Stimulated activated naive CD8-positive, alpha-beta T cell treated with anti-CD3 and anti-CD28 coated beads, Interleukin-15, Interleukin-2, amounts not matched to agents 100 U/mL and 50 U/mL, for 24 hours (primary cell): Measurements from ENCODE around the gene BRME1.
"Not testable (repeated sequence)": the region's sequence is repeated elsewhere in the genome, so short reads cannot be mapped to it uniquely, and the experiment has no call there.

Source experiments
- ATAC-seq: fragments of 150-1000 bp; cut with Tn5 transposase; one replicate; pipeline ENCODE4 v1.10.0; 2021
- DNase-seq: peaks from one replicate; pipeline ENCODE4 v3.0.0; 2021

The BRME1 gene

GRCh38 chr19:13865571-13866462, 40.1 kb downstream of the BRME1 start:
- ATAC-seq (no peak), DNase-seq (peak; percentile 46)

- DNase-seq = peak; percentile 30
These were observed 41.0 kb downstream of the BRME1 start for GRCh38 chr19:13864667-13865570.

DNA sequence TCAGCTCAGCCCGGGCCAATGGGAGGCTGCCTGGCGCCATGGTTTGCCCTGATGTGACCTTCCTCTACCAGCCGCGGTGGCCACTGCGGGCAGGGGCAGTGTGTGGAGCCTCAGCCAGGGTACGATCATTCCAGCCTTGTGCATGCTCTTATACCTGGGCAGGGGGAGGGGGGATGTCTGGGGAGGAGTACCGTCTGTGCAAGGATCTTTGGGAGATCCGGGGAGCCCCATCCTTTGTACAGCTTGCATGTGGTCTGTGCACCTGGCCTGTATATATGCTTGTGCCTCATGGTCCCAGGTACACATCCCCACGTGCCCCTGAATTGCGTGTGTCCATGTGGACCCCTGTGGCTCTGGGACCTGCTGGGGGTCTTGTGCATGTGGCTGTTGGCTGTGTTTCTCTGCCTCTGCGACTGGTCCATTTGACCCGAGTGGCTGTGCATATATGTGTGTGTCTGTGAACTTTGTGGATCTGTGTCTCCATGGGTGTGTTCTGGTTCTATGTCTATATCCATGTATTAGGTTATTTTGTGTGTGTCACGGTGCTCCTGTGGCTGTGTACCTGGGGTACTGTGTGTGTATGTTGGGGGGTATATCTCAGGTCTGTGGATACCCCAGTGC, 41.8 kb downstream of the BRME1 start:
- DNase-seq = peak; percentile 26

More at GRCh38 chr19:13864667-13865570, 41.0 kb downstream of the BRME1 start:
- no peak for ATAC-seq

DNA sequence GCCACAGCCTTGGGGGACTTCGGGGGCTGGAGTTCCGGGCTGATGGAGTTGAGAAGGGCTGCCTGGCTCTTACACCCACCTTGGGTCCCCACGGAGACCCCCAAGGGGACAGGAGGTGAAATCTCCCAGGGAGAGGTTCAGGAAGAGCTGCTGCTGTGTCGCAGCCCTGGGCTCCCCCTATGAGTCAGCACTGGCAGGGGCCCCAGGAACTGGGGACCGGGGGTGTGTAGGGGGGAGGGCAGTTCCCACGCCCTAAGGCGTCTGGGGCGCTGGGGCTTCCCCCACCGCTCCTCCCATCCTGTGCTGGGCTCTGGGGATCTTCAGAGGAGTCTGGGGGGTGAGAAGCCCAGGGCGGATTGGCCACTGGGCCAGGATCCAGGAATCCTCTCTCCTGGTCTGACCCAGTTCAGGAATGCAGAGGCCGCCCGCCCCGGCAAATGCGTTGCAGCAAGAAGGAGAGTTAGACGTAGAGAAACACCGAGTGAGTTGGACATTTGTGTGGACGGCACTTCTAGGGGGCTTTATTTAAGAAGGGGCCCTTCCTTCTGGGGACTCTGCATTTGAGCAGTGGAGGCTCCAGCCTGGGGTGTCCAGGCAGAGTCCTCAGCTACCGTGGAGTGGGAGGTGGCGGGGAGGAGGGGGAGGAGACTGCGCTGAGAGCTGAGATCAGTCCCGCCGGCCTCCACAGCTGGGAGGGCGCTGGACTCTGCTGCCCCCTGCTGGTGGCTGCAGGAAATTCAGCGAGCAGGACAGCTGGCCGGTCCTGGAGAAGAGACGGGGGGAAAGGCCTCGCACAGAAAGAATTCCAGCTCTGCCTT, 44.0 kb downstream of the BRME1 start:
- ATAC-seq = peak; percentile 93
- peak; percentile 94 for DNase-seq

More for the DNA sequence above, 41.8 kb downstream of the BRME1 start:
- ATAC-seq = no peak

GRCh38 chr19:13861392-13861713, 44.6 kb downstream of the BRME1 start:
- DNase-seq (peak; percentile 54), ATAC-seq (peak; percentile 48)

GRCh38 chr19:13860679-13861391, 45.1 kb downstream of the BRME1 start:
- ATAC-seq = no peak
- DNase-seq = no peak

DNA sequence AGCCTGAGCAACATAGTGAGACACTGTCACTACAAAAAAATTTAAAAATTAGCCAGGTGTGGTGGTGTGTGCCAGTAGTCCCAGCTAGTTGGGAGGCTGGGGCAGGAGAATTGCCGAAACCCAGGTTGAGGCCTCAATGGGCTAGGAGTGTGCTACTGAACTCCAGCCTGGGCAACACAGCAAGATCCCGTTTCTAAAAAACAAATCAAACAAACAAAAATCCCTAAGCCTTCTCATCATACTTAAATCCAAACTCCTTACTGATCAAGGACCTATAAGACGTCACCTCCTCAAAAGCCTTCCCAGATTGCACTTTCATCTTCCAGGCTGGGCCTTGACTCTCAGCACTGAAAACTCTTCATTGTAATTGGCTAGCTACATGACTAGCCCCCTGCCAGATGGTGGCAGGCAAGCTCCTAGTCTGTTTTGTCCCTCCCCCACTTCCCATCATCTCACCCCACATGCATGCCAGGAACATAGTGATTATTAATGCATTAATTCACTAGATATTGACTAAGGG, 46.5 kb downstream of the BRME1 start:
- no peak for DNase-seq

GRCh38 chr19:13856497-13856896, 49.4 kb downstream of the BRME1 start:
- no peak for DNase-seq
- ATAC-seq = no peak

More for the DNA sequence above, 46.5 kb downstream of the BRME1 start:
- no peak for ATAC-seq

DNA sequence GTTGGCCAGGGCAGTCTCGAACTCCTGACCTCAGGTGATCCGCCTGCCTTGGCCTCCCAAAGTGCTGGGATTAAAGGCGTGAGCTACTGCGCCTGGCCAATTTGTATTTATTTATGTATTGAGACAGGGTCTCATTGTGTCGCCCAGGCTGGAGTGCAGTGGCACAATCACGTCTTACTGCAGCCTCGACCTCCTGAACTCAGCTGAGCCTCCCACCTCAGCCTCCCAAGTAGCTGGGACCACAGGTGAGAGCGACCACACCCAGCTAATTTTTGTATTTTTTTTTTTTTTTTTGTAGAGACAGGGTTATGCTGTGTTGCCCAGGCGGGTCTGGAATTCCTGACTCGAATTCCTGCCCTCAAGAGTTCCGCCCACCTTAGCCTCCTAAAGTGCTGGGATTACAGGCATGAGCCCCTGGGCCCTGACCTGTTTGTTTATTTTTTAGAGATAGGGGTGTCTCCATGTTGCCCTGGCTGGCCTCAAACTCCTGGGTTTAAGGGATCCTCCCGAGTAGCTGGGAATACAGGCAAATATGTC, 53.7 kb downstream of the BRME1 start:
- DNase-seq, ATAC-seq: not testable (repeated sequence)

DNA sequence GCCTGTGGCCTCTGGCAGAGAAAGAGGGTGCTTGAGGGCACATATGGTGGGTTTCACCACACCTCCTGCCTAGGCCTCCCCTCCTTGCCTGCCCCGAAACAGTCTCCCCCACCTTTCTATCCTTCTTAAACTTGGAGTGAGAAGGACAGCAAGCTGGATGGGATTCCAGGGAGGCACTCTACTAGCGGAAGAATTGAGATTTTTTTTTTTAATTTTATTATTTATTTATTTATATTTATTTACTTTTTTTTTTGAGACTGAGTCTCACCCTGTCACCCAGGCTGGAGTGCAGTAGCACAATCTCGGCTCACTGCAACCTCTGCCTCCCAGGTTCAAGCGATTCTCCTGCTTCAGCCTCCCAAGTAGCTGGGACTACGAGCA, 54.2 kb downstream of the BRME1 start:
- not testable (repeated sequence) for DNase-seq, ATAC-seq

- ATAC-seq = peak; percentile 11
These were observed 54.8 kb downstream of the BRME1 start for GRCh38 chr19:13850910-13851733.

GRCh38 chr19:13849991-13850909, 55.7 kb downstream of the BRME1 start:
- ATAC-seq (no peak), DNase-seq (peak; percentile 85)

More at GRCh38 chr19:13850910-13851733, 54.8 kb downstream of the BRME1 start:
- DNase-seq = peak; percentile 81

DNA sequence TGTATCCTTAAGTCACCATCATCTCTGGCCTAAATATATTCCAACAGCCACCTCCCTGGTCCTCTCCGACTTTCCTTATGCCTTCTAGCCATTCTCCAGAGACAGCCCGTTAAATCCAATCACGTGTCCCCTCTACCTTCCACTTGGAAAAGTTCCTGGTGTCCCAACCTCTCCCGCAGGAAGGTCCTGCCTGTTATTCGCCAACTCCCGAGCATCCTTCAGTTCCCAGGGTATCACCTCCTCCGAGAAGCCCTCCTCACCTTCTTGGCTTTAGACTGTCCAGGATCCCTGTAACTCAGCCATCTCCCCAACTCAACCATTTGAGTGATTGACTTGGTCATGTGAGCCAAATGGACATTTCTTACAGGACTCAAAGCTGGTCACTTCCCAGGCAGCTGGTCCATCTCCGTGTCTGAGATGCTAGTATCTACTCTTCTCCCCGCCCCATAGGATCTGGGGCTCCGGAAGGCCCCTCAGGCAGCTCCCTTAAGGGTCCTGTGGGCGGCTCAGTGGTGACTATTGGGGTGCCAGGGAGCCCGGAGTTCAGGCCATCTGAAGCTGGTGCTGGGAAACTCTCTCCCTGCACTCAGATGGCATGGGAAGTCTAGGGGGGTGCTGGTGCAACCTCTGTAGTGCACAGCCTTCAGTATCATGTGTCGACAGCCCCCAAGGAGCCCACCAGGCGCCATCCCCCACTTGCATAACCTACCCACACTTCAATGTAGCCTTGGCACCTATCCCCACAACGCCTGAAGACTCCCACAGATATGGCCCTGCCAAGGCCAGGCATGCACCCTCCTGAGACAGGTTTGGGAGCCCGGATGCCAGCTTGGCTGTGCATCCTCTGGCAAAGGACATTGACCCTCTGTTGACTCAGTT, 56.9 kb downstream of the BRME1 start:
- DNase-seq (no peak), ATAC-seq (no peak)

- DNase-seq (no peak), ATAC-seq (no peak)
These were observed 57.6 kb downstream of the BRME1 start for GRCh38 chr19:13848340-13848677.

DNA sequence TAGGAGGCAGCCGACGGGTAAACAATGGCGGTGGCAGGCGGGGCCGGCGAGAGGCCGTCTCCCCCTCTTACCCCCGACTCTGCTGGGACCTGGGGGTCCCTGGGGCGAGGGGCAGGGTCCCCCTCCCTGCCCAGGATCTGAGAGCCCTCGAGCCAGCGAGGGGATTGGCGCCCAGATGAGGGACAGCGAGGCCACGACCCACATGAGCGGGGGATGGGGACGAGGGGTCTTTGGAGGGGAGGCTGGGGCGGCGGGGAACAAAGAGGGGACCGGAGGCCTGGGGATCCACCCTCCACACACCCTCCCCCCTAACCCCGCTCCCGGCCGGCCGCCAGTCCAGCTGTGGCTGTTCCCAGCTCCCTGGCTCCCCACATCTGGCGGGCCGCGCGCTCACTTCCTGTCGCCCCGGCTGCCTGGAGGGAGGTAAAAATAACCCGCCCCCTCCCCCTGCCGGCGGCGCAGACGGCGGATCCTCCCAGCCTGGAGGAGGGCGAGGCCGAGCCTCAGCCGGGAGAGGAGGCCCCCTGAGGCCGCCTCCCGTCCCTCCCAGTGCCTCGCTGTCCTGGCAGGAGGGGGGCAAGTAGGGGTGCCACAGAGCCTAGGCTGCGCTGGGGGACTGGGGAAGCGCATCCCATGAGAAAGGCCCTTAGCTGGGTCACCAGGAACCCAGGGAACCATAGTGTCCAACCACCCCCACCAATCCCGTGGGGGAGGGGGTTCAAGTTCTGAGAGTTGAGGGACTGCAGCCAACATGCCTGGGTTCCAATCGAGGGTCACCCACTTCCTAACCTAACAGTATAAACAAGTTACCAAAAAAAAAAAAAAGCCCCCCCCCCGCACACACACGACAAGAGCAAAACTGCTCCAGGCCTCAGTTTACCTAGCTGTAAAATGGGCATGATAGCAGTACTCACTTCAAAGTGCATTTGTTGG, 58.2 kb downstream of the BRME1 start:
- DNase-seq = peak; percentile 91
- peak; percentile 14 for ATAC-seq
